PFSK-1 (cell line): ENCODE data around the gene LIPM.

Source experiments
- FOXP2 ChIP-seq: optimal IDR thresholded peaks from 2 replicates; pipeline ENCODE3; 2011; ENCODE audit warnings: borderline replicate concordance, control low read depth, inconsistent platforms; ENCODE audit not compliant: insufficient read depth; ENCODE audit errors: extremely low read length, extremely low read depth
- POLR2AphosphoS5 ChIP-seq: IDR thresholded peaks from 2 replicates; pipeline ENCODE4 v1.6.1; 2012; ENCODE audit warnings: low read depth, mild to moderate bottlenecking, control low read depth, low read length, moderate library complexity
- REST ChIP-seq, 2 experiments: IDR thresholded peaks; 2 replicates each; pipeline versions ENCODE4 v1.6.1 to v1.8.0; 2011 to 2012; ENCODE audit warnings: low read depth in 2 of 2, low read length in 2 of 2, control low read depth in 1 of 2, inconsistent platforms in 1 of 2, mild to moderate bottlenecking in 1 of 2, moderate library complexity in 1 of 2; ENCODE audit not compliant: insufficient read depth in 1 of 2
- SIN3A ChIP-seq: IDR thresholded peaks from 2 replicates; pipeline ENCODE4 v1.6.1; 2012; ENCODE audit warnings: mild to moderate bottlenecking, low read length, moderate library complexity, borderline replicate concordance; ENCODE audit not compliant: insufficient read depth
- TAF1 ChIP-seq: IDR thresholded peaks from 2 replicates; pipeline ENCODE4 v1.6.1; 2012; ENCODE audit warnings: low read length, control low read depth, borderline replicate concordance; ENCODE audit not compliant: insufficient read depth

GRCh38 chr10:88830643-88831268 lies 28.2 kb downstream of the LIPM start:
- no peak for TF ChIP-seq TAF1
- no peak for TF ChIP-seq POLR2AphosphoS5
- no peak for TF ChIP-seq REST (IDR thresholded peaks at IDR 0.05; ENCODE audit: insufficient read depth in 1 of 2, low read depth in 2 of 2, low read length in 2 of 2)
- TF ChIP-seq SIN3A: no peak
- TF ChIP-seq FOXP2: no peak
